CD4-positive, alpha-beta T cell (primary cell): ENCODE results near the gene MEGF11. TPM values are rescaled to one million over a fixed set of nuclear protein-coding genes. Genes with fewer than 3 reads are reported as not detected.

Experiments
- ATAC-seq: fragments of 200-7000 bp; cut with Tn5 transposase; one replicate; pipeline ENCODE4 v1.10.0; 2022; ENCODE audit warnings: mild to moderate bottlenecking; ENCODE audit not compliant: poor library complexity
- CTCF ChIA-PET: fragments of 350-600 bp; sonication (Branson Sonifier 250); formaldehyde crosslinking; loops from one replicate; lab custom pipeline; 2021; ENCODE audit warnings: antibody characterized with exemption, inconsistent platforms; lab: Charles Lee
- POLR2A ChIA-PET: fragments of 350-600 bp; sonication (Branson Sonifier 250); formaldehyde crosslinking; loops from one replicate; lab custom pipeline; 2021; ENCODE audit warnings: antibody characterized with exemption, inconsistent platforms; lab: Charles Lee
- DNase-seq, 14 experiments: peaks; one replicate each; pipeline ENCODE4 v3.0.0-alpha.2; 2013 to 2020; ENCODE audit warnings: mixed read lengths in 2 of 14
- H3K27ac ChIP-seq, 2 donors: one replicate each; pipeline versions ENCODE4 v1.5.1 to v1.7.0; 2013; ENCODE audit warnings: low read length in 2 of 2, low read depth in 1 of 2, mild to moderate bottlenecking in 1 of 2
- H3K27me3 ChIP-seq, 2 experiments: 1 replicate in 1 of 2; 2 replicates in 1 of 2; pipeline versions ENCODE4 v1.6.1 to v1.7.0; 2013; ENCODE audit warnings: low read length in 2 of 2, control low read depth in 1 of 2, mild to moderate bottlenecking in 1 of 2, moderate library complexity in 1 of 2; ENCODE audit not compliant: insufficient read depth in 2 of 2, control insufficient read depth in 1 of 2
- H3K36me3 ChIP-seq: one replicate; pipeline ENCODE4 v1.6.1; 2013; ENCODE audit warnings: low read length, control low read depth; ENCODE audit not compliant: insufficient read depth
- H3K4me1 ChIP-seq: one replicate; pipeline ENCODE4 v1.6.1; 2013; ENCODE audit warnings: low read length, control low read depth; ENCODE audit not compliant: insufficient read depth
- H3K4me3 ChIP-seq: one replicate; pipeline ENCODE4 v1.5.1; 2013; ENCODE audit warnings: mild to moderate bottlenecking, low read length, moderate library complexity
- H3K9me3 ChIP-seq, 2 experiments: 1 replicate in 1 of 2; 2 replicates in 1 of 2; pipeline versions ENCODE4 v1.6.1 to v1.7.0; 2013; ENCODE audit warnings: low read length in 2 of 2, mild to moderate bottlenecking in 2 of 2, control low read depth in 1 of 2, moderate library complexity in 1 of 2; ENCODE audit not compliant: control insufficient read depth in 1 of 2, insufficient read depth in 1 of 2
- H3K27ac Mint-ChIP-seq: one replicate; pipeline ENCODE4 v1.8.0; 2020; ENCODE audit warnings: mixed read lengths
- H3K27me3 Mint-ChIP-seq: one replicate; pipeline ENCODE4 v1.8.0; 2021; ENCODE audit warnings: mixed read lengths
- H3K36me3 Mint-ChIP-seq: one replicate; pipeline ENCODE4 v1.8.0; 2021; ENCODE audit warnings: low read depth, mixed read lengths
- H3K4me1 Mint-ChIP-seq: one replicate; pipeline ENCODE4 v1.8.0; 2021; ENCODE audit warnings: low read depth, mixed read lengths
- H3K4me3 Mint-ChIP-seq: one replicate; pipeline ENCODE4 v1.8.0; 2020; ENCODE audit warnings: mild to moderate bottlenecking, mixed read lengths
- H3K9me3 Mint-ChIP-seq: one replicate; pipeline ENCODE4 v1.8.0; 2020; ENCODE audit warnings: mixed read lengths
- CTCF ChIP-seq: fragments of 200-600 bp; IDR thresholded peaks from one replicate; pipeline ENCODE4 v1.8.0; 2022; ENCODE audit warnings: antibody characterized with exemption, mild to moderate bottlenecking
- intact Hi-C, 2 experiments: fragments of 100-400 bp; cut with DNase I in 1 of 2; cut with micrococcal nuclease in 1 of 2; formaldehyde crosslinking; loops; one replicate each; pipeline versions ENCODE4 v1.15.1 to v1.9.0; 2023 to 2025; cut with DNase I, micrococcal nuclease
- total RNA-seq, 174 experiments: library from RNA in 2 of 174; stranded (reverse) in 2 of 174; gene quantifications; one replicate each; pipeline ENCODE4 v1.2.3 and lab custom pipeline; 2021 to 2026

Gene MEGF11
- total RNA-seq, 2 experiments from 2014 or later = not detected

GRCh38 chr15:66108483-66109265 is 144.9 kb downstream of the MEGF11 start:
- H3K4me1 ChIP-seq = no peaks in the 10 kb centered on the region
- no peak overlapping the region for H3K4me3 ChIP-seq
- H3K27ac ChIP-seq = no peak overlapping the region
- H3K9me3 ChIP-seq = no peaks in the 10 kb centered on the region
- intact Hi-C loops = no loop called here
- H3K27me3 Mint-ChIP-seq = peaks cover 31% of the 10 kb centered on the region
- H3K9me3 Mint-ChIP-seq = no peaks in the 10 kb centered on the region
- no peak overlapping the region for H3K27ac Mint-ChIP-seq
- H3K4me1 Mint-ChIP-seq = no peaks in the 10 kb centered on the region
- no peak for DNase-seq
- POLR2A ChIA-PET = no interaction called here
- no peak overlapping the region for H3K4me3 Mint-ChIP-seq
- no peak for ATAC-seq
- CTCF ChIA-PET = no interaction called here
- TF ChIP-seq CTCF = no peak
- H3K27me3 ChIP-seq = peaks cover 0 to 6% of the 10 kb centered on the region in 2 experiments
- H3K36me3 Mint-ChIP-seq = no peaks in the 10 kb centered on the region
- H3K36me3 ChIP-seq = no peaks in the 10 kb centered on the region

GRCh38 chr15:66107070-66107469 is 146.5 kb downstream of the MEGF11 start:
- Mint-ChIP-seq H3K4me1 (no peaks in the 10 kb centered on the region), H3K4me3 (no peak overlapping the region), H3K9me3 (no peaks in the 10 kb centered on the region), H3K36me3 (no peaks in the 10 kb centered on the region), H3K27me3 (peaks cover 31% of the 10 kb centered on the region), H3K27ac (no peak overlapping the region)
- Histone ChIP-seq H3K4me1 (no peaks in the 10 kb centered on the region), H3K36me3 (no peaks in the 10 kb centered on the region), H3K27ac (no peak overlapping the region), H3K27me3 (peaks cover 0 to 8% of the 10 kb centered on the region in 2 experiments), H3K9me3 (no peaks in the 10 kb centered on the region), H3K4me3 (no peak overlapping the region)
- POLR2A ChIA-PET = no interaction called here
- TF ChIP-seq CTCF = no peak
- CTCF ChIA-PET = no interaction called here
- intact Hi-C loops = no loop called here
- DNase-seq (no peak), ATAC-seq (no peak)

- POLR2A ChIA-PET = no interaction called here
- intact Hi-C loops = no loop called here
- Mint-ChIP-seq H3K36me3 (no peaks in the 10 kb centered on the region), H3K27ac (no peak overlapping the region), H3K27me3 (peaks cover 31% of the 10 kb centered on the region), H3K4me1 (no peaks in the 10 kb centered on the region), H3K9me3 (no peaks in the 10 kb centered on the region), H3K4me3 (no peak overlapping the region)
- Histone ChIP-seq H3K36me3 (no peaks in the 10 kb centered on the region), H3K9me3 (no peaks in the 10 kb centered on the region), H3K27me3 (peaks cover 0 to 8% of the 10 kb centered on the region in 2 experiments), H3K4me1 (no peaks in the 10 kb centered on the region), H3K4me3 (no peak overlapping the region), H3K27ac (no peak overlapping the region)
- no peak for DNase-seq
- TF ChIP-seq CTCF = no peak
- CTCF ChIA-PET = no interaction called here
- no peak for ATAC-seq
Observed at GRCh38 chr15:66105286-66106265, 148.0 kb downstream of the MEGF11 start.
